ENCODE measurements around the gene DIP2B.

Gene DIP2B

DNA sequence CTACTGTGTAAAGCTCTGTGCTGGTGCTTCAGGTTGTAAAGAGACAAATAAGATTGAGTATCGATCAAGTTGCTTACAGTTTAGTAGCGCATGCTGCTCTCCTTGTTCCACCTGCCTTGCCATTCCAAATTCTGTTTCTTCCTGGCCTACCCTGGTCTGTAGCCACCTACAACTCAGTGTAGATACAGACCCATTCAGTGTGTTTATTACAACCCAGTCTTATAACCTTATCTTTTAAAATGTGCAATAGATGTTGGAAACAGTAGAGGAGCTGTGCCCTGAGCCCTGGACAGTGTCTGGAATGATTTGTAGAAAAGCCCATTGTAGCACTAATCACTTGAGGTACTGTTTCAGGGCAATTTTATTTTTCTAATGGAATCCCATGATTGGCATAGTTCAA, 68.5 kb downstream of the DIP2B start:
- DNase-seq (ENCODE audit: low read depth, low spot score): no peak

DNA sequence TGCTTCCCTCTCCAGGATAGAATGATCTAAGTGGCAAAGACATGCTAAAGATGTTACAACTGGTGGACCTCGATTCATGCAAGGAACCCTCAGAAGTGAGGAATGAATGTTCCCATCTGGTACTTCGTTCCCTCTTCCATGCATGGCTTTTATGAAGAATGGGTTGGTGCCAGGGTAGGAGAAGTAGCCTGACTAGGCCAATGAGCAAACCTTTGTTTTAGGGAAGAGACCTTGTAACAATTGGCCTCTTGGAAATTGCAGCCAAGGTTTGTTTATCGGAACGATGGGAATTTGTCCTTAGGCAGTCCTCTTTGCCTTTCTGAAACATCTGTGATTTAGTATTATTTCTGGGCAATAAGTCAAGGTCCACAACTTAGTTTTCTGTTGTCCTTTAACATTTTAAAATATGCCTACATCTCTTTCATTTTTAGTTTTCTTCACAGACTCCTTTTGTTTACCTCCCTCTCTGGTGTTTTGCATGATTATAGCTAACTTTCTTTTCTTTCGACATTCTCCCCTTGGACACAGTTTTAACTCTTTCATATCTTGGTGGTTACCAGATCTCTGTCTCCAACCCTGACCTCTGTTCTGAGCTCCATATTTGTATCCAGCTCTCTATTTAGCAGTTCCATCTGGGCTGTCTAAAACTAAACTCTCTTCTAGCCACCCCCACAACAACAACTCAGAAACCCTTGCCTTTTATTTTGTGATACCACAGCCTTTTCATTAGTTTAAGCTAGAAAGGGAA, 70.0 kb downstream of the DIP2B start:
- DNase-seq (ENCODE audit: low read depth, low spot score): no peak

DNA sequence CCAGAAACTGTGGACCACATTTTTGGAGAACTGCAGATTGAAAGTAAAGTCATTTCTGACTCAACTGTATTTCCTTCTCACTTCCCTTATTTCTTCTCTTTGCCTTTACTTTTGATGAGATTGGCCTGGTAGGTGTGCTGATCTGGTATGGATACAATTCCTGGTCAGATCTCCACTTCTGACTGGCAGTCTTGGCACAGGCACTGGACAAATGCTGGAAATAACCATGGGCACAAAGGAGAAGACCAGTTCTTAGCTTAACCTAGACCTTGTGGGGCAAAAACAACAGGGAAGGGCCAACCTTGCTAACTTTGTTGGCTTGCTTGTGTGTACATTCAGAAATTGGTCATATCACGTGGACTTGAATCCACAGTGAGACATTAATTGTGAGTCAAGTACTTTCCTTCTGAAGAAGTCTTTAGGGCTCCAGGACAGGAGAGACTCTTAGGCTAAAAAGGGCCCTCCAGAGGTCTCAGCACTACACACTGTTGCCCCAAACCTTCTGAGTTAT, 75.0 kb downstream of the DIP2B start:
- DNase-seq (ENCODE audit: low read depth, low spot score): no peak

DNA sequence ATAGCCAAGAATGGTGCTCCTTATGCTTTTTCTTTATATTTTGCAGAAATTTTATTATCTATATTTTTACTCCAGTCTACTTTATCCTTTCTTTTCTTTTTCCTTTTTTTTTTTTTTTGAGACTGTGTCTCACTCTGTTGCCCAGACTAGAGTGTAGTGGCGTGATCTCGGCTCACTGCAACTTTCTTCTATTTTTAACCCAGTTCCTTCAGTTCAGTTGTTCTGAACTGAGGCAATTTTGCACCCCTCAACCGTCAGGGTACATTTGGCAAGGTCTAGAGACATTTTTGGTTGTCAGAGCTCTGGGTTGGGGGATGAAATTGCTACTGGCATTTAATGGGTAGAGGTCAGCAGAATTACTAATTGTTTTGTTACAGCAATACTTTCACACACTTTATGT, 75.7 kb downstream of the DIP2B start:
- no peak for DNase-seq (ENCODE audit: low read depth, low spot score)

DNA sequence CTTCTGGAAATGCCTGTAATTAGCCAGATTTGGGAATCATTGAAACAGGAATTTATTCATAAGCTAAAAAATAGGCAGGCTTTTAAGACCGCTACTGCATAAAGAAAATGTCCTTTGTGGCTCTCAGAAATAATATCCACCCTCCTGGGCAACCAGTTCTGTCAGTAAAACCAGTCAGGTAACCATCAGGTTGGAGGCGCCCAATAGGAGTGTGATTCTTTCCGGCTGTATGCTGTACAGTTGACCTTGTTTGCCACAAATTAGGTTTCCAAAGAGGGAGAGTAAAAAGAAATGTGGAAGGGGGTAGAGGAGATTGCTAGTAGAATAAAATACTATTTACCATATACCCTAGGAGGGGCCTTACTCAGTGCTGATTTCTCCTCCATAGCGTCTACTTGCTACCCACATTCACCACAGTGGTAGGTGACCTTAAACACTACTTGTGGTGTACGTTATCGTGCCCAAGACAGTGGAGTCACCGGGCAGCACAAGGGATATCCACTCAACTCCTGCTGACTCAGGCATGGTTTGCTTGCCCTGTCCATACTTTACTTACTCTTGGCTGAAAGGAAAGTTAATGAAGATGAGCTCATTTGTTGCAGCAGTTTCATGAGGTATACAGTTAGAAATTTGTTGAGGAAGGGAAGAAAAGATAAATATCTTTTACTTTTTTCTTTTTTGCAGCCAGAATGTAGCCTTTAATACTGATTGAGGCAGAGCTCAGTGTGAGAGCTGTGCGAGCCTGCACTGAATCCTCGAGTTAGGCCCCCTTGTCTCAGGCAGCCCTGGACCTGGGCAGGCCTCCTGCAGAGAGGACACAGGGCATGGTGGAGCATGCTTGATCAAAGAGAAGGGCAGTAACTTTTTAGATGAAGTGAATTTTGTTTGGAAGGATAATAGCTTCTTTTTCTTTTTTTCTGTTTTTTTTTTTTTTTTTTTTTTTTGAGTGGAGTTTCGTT, 76.7 kb downstream of the DIP2B start:
- DNase-seq (ENCODE audit: low read depth, low spot score): no peak

DNA sequence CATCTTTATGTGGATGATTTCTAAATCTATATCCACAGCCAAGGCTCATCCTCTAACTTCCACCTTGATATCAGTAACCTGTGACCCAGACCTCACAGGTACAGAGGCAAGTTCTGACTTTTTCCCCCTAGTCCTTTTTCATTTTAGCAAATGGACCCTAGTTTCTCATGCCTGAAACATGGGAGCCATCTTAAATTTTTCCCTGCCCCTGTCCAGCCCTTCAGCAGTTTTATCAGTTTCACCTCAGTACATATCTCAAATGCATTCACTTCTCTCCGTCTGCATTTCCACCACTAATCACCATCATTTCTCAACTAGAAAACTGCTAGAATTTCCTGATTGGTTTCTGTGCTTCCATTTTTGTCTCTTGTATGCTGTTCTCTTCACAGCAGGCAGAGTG, 79.3 kb downstream of the DIP2B start:
- DNase-seq (ENCODE audit: low read depth, low spot score): no peak

DNA sequence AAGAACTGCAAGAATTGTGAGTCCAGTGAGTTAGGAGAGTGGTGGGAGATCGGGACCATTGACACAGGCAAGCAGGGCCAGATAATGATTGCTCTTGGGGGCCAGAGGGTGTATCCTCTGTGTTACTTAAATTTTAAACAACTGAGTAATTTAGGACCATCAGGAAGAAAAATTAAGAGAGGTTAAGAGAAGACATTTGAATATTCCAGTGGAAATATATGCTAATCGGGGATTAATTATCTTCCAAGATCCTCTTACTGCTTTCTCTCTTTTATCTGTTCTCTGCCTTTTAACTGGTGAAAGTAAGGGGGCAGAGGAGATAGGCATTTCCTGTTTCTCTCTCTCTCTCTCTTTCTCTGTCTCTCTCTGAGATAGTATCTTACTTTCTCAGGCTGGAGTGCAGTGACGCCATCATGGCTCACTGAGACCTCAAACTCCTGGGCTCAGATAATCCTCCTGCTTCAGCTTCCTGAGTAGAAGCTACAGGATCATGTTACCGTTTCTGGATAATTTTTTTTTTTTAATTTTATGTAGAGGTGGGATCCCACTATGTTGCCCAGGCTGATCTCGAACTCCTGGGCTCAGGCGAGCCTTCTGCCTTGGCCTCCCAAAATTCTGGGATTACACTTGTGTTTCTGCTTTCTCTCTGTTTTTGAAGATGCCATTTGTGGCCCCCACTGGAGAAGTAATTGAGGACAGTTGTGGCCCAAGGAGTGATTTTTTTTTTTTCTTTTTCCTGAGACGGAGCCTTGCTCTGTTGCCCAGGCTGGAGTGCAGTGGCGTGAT, 85.1 kb downstream of the DIP2B start:
- no peak for DNase-seq (ENCODE audit: low read depth, low spot score)

DNA sequence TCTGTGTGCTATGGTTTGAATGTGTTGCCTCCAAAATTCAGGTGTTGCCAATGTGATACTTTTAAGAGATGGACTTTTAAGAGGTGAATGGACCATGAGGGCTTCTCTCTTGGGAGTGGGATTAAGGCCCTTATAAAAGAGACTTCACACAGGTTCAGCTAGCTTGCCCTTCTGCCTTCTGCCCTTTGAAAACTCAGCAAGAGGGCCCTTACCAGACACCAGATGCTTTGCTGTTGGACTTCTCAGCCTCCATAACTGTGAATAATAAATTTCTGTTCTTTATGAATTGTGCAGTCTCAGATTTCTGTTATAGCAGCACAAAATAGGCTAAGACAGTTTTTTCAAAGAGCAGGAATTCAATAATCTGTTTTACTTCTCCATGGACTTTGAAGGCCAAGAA, 86.1 kb downstream of the DIP2B start:
- no peak for DNase-seq (ENCODE audit: low read depth, low spot score)

DNA sequence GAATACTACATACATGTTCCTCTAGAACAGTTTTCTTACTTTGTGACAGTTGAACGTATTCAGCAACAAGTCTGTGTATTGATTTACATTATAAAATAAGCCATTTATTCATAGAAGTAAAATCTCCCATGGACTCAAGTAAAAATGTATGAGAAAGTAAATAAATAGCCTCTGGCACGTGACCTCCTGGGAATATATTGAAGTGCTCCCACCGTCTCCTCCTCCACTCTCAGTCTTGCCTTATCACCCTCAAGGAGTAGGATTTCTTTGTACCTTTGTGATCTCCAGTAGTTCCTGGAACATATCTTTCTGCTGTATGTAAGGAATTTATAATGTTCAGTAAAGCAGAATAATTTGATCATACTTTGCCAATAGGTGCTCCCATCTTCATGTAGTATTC, 90.9 kb downstream of the DIP2B start:
- DNase-seq (ENCODE audit: low read depth, low spot score): no peak

DNA sequence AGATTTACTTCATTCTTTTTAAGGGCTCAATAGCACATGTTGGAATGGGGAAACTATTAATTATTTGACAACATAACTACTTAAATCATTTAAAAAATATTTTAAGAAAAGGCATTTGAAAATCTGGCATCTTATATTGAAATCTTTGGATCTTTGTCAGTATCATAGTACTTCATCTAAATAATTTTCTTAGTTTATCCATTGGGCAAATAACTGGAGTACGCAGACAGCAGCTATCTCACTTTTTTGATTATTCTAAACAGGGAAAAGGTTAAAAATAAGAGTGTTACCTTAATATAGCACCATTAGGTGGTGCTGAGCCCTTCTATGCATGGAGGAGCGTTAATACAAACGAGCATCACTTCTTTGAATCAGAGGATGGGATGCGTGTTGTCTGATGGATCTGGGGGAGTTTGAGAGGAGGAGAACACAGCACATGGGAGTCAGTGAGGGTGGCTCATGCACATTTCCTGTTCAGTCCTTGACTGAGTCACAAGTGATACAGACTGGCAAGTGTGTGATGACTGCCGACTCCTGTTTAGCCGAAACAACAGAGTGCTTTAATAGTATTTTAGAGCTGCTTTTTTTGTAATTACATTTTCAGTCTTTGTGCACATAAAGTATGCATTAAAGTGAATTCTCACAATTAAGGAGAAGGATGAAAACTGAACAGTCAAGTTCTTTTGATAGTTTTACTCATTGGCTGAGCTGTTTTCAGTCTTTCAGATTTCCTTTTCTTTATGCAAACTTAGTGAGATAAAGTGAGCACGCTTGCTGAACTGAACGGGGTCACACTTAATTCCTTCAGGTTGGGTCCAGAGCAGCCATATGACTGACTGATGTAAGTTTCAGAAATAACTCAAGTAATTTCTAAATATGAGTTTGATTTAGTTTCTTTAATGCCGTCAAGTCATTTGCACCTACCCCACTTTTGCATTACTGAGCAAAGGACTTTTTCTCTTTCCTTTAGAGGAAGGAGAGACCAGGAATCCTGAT, 92.7 kb downstream of the DIP2B start:
- peak; percentile 5 for DNase-seq (ENCODE audit: low read depth, low spot score)

DNA sequence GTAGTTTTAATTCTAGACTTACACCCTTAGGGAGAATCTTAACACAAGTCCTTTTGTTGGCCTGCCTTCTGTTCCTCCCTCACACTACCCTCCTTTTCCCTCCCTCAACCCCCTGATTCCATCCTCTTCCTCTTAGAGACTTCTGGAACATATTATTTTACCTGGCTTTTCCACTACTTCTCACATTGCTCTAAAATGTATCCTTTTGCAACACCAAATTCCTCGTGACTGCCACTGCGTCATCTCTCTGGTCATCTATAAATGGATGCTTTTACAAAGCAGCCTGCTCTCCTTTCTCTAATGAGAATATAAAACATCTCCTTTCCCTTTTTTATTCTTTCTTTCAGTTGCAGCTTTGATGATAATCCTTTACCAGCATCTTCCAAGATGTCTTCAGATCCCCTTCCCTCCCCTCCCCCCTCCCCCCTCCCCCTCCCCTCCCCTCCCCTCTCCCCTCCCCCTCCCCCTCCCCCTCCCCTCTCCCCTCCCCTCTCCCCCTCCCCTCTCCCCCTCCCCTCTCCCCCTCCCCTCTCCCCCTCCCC, 93.6 kb downstream of the DIP2B start:
- no peak for DNase-seq (ENCODE audit: low read depth, low spot score)

DNA sequence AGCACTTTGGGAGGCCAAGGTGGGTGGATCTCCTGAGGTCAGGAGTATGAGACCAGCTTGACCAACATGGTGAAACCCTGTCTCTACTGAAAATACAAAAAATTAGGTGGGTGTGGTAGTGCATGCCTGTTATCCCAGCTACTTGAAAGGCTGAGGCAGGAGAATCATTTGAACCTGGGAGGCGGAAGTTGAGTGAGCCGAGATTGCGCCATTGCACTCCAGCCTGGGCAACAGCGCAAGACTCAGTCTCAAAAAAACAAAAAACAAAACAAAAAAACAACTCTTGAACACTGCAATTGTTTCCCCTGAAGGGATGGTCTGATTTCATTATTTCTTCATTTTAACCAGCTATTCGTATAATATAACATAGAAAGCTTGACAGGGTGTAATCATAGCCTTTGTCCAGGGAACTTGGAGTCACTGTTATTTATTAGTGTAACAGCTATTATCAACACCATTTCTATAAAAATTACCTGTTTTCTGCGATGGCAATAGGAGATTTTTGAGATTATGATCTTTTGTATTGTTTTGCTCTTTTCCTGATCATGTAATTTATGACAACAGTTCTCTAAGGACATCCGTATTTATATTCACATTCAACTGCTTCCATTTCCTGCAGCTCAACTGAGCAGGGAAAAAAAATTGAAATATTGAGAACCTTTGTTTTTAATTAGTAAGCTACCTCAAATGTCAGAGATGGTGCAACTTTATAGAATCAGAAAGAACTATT, 94.7 kb downstream of the DIP2B start:
- no peak for DNase-seq (ENCODE audit: low read depth, low spot score)

DNA sequence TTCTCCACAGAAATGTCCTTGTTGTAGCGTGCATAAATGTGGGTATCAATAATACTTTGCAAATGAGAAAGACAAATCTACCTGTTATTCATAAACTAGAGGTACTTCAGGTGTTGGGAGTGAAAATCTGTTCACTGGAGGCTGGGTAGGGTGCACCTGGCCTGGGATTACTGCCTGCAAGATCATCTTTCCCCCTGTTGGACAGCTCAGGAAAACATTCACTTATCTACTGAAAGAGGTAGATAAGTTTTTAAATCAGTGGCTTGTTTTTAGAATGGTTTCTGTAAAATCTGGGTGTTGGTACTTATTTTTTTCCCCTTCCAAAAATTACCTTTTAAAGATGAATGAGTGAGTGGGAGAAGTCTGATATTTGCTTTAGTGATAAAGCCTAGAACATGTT, 95.6 kb downstream of the DIP2B start:
- DNase-seq (ENCODE audit: low read depth, low spot score): no peak

DNA sequence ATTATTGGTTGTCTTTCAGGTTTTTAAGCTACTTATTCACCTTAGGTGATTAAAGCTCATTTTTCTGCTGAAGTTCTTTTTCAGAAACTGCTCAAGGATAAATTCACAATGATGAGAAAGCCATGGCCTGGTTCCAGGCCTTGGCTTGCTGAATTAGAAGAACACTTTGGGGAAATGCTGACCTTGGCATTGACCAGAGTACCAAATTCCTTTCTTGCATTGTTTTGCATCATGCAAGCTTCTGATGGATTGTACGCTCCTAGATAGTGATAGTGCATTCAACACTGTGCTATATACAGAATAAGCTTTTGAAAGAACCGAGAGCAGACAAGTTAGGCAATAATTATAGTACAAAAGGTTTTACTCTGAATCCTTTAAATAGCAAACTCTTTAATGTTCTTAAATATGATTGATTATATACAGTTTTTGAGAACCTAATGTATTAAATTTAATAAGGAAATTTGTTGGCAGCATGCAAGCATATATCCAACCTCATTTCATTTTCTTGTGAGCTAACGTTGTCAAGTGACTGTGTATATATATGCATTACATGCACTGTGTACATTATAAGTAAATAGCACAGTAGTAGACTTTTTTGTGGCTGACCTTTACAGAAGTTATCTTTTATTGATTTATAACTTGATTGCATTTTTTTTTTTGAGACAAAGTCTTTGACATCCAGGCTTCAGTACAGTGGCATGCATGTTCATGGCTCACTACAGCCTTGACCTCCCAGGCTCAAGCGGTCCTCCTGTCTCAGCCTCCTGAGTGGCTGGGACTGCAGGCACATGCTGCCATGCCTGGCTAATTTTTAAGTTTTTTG, 99.2 kb downstream of the DIP2B start:
- DNase-seq (ENCODE audit: low read depth, low spot score): no peak

DNA sequence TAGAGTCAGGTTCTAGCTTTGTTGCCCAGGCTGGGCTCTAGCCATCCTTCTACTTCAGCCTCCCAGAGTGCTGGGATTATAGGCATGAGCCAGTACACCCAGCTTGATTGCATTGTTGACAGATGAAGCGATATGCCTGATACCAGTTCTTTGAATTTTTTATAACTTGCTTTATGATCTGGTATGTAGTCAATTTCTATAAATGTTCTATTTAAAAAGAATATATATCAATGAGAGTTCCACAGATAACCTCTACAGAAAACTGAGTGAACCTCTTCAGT, 99.8 kb downstream of the DIP2B start:
- DNase-seq (ENCODE audit: low read depth, low spot score): no peak

DNA sequence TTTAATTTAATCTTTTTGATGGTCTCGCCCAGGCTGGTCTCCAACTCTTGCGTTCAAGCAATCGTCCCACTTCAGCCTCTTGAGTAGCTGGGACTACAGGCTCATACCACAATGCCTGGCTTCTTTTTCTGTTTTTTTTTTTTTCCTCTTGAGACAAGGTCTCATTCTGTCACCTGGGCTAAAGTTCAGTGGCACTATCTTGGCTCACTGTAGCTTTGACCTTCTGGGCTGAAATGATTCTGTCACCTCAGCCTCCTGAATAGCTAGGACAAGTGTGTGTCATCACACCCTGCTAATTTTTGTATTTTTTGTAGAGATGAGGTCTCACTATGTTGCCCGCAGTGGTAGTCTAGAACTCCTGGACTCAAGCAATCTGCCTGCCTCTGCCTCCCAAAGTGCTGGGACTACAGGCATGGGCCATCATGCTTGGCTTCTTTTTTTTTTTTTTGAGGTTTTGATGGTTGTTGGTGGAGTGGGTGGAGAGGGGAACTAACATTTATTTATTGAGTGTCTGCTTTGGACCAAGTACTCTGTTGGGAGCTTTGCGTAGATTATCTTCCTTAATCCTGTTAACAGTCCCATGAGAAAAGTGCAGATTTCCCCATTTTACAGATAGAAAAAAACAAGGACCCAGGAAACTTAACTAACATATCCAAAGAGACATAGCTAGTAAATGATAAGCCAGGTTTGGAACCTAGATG, 102.0 kb downstream of the DIP2B start:
- DNase-seq (ENCODE audit: low read depth, low spot score): no peak

DNA sequence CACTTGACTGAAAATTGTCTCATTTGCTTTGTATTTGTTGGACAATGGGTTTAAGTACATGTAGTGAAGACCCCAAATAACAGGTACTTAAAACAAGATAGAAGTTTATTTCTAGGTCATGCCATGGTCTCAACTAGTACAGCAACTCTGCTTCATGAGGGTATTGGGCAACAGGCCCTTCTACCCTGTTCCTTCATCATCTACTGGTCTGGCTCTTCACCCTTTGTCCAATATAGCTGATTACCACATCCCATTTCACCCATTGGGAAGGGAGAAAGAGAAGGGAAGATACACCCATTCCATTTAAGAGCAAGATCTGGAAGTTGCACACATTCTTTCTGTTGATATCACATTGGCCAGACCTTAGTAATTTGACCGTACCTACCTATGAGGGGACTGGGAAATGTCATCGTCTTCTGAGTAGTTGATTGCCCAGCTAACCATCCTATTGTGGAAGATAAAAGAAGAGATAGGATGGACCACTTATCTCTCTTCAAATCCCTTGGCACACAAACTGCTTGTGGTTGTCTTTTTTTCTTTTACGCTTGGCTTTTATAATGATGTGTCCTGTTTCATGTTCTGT, 104.6 kb downstream of the DIP2B start:
- DNase-seq (ENCODE audit: low read depth, low spot score): no peak

DNA sequence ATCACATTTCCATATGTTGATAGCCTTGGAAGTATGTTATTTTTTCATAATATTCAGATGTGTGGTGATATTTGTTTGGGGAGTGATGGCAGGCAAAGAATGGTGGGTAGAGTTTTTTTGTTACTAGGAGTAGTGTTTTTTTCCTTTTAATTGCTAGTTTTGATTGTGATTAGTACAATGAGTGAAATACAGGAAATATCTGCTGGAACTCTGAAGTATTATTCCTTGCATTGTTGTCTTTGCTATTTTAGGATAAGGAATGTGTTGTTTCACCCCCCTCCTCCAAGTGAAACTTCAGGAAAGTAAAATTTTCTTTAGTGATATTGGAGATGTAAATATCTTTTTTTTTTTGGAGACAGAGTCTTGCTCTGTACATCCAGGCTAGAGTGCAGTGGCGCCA, 105.4 kb downstream of the DIP2B start:
- no peak for DNase-seq (ENCODE audit: low read depth, low spot score)

Measured in activated naive CD8-positive, alpha-beta T cell treated with anti-CD3 and anti-CD28 coated beads, Interleukin-2, amount 50 U/mL, for 16 hours (primary cell).